Head of caudate nucleus (tissue), 42 donors: ENCODE results near the gene AGT.

ENCODE experiments used
- DNase-seq, 42 donors: peaks; one replicate each; pipeline versions ENCODE4 v3.0.0 to v3.0.0-alpha.2; 2020 to 2021; ENCODE audit warnings: mixed read lengths in 7 of 42
- intact Hi-C: fragments of 100-400 bp; cut with DNase I; formaldehyde crosslinking; loops from one replicate; pipeline ENCODE4 v1.15.0; 2022

AGT gene

GRCh38 chr1:230713915-230714764 is at the start of gene AGT:
Gene AGT, minus strand, starts transcription at chr1:230714122. Its CDS starts 3,299 bp downstream, at chr1:230710823.
- intact Hi-C loops = loop anchor here (5.0 kb wide), 2 partner anchors 38 to 72 kb away; partner anchors contain the start of gene COG2
- DNase-seq = peak; percentile 48 to 93 (median 82)

- DNase-seq = no peak
- intact Hi-C loops = no loop called here
Observed at GRCh38 chr1:230761443-230762167, 47.7 kb upstream of the AGT start.

GRCh38 chr1:230760360-230760827 is 46.5 kb upstream of the AGT start:
- intact Hi-C loops = no loop called here
- no peak for DNase-seq

- intact Hi-C loops = no loop called here
- no peak for DNase-seq
Observed at GRCh38 chr1:230759369-230760065, 45.6 kb upstream of the AGT start.

- no peak for DNase-seq
- intact Hi-C loops = no loop called here
Observed at GRCh38 chr1:230758709-230759368, 44.9 kb upstream of the AGT start.

DNA sequence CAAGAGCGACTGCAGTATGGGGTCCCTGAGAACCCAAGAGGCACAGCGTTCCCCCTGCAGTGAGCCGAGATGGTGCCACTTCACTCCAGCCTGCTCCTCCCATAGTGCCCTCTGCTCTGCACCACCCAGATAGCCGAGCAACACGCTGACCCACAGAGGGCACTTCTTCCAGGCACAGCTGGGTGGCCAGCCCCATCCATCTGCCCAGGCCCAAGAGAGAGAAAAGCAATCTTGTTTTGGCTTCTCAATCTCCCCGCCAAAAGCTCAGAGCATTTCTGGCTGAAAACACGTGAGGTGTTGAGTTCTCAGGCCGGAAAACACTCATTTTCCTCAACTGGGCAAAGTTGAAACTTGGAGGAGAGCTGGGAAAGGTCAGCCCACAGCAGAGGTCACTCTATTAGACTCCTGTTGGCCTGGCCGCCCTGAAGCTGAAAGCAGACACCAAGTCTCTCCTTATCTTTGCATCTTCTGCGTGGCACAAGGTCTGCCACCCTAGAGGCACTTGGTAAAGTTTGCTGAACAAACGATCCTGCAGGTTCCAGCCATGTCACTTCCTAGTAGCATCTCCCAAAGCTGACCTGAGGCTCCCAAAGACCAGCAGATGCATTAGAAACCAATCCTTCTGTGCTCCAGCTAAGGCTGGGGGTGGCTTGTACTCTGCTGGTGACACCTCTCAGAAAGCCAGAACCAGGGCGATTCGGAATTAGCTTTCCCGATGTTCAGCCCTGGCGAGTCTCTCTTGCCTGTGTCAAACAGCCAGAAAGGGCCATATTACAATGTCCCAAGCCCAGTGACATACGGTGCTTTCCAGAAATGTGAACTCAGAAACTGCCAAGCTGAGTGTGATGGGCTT is 44.2 kb upstream of the AGT start:
- intact Hi-C loops = no loop called here

DNA sequence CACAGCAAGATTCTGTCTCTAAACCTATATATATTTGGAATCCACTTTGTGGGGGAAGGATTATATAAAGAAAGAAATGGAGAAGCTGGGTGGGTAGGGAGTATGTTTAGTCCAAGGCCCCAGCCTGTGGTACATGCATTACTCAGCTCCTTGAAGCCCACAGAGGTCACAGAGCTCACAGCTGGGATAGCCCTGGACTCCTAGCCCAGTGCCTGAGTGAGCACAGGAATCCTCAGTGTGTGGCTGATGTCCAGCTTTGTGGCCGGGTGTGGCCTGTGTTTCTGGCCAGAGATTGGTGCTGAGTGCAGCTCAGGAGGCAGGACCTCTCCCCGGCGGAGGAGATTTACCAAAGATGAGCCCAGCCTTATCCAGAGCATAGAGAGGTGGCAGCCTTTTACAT is 40.9 kb upstream of the AGT start:
- no peak for DNase-seq
- intact Hi-C loops = loop anchor here (5.0 kb wide), 1 partner anchor 42 kb away; the partner anchor contains the start of gene AGT

More for the DNA sequence above, 44.2 kb upstream of the AGT start:
- no peak for DNase-seq

DNA sequence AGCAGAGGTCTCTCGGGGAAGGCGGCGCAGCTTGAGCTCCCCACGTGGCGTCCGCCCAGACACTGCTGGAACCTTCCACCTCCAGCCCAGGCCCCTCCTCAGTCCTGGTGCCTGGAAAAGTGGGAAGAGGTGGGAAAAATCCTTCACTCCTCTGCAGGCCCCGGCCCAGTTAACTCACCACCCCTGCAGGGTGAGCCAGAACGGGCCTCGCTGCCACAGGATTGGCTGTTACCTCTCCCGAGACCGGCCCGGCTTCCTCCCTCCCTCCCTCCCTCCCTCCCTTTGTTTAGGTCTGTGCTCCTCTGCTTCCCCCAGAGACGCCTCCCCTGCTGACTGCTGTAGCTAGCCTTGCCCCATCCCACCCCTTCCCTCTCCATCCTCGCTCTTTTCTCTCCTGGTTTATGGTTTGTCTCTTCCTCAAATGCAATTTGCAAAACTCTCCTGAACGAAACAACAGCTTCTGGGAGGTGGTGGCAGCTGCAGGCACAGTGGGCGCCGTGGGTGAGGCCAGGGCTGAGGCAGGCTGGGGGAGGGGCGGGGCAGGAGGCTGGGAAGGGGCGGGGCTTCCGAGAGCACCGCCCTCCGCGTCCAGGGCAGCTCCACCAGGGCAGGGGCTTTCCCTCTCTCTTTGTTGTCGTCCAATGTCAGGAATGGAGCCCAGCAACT is 39.8 kb upstream of the AGT start:
- DNase-seq = peak in 29 of 42 donors; percentile 17 to 79 (median 55)
- intact Hi-C loops = loop anchor here (5.0 kb wide), 1 partner anchor 41 kb away; the partner anchor contains the start of gene AGT

GRCh38 chr1:230753191-230753585 is 39.3 kb upstream of the AGT start:
- no peak for DNase-seq
- intact Hi-C loops = loop anchor here (5.0 kb wide), 1 partner anchor 41 kb away; the partner anchor contains the start of gene AGT

- intact Hi-C loops = loop anchor here (5.0 kb wide), 1 partner anchor 40 kb away; the partner anchor contains the start of gene AGT
- DNase-seq = peak; percentile 80 to 94 (median 88)
Observed at GRCh38 chr1:230752407-230752806, 38.5 kb upstream of the AGT start.

GRCh38 chr1:230750986-230751625 is 37.2 kb upstream of the AGT start:
- no peak for DNase-seq
- intact Hi-C loops = loop anchor here (5.0 kb wide), 1 partner anchor 39 kb away; the partner anchor contains the start of gene AGT

- intact Hi-C loops = loop anchor here (5.0 kb wide), 1 partner anchor 38 kb away; the partner anchor contains the start of gene AGT
- DNase-seq = no peak
Observed at GRCh38 chr1:230750576-230750975, 36.7 kb upstream of the AGT start.

GRCh38 chr1:230749635-230750034 is 35.7 kb upstream of the AGT start:
- intact Hi-C loops = loop anchor here (5.0 kb wide), 1 partner anchor 37 kb away; the partner anchor contains the start of gene AGT
- no peak for DNase-seq

DNA sequence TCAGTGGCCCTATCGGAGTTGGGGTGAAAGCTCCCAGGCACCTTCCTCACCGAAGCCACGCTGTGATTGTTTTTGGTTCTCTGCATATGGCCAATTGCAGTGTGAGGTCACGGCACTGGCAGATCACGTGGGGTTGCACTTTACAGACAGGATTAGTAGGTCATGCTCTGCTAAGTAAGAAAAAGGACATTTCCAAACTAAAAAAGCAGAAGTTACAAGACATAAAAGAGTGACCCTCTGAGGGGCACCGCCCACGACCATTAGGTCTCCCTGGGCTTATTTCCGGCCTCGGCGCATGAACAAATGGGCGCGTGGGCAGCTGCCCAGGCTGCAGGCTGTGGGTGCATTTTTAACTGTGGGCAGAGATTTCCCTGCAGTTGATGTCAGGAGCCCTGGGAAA is 35.2 kb upstream of the AGT start:
- no peak for DNase-seq
- intact Hi-C loops = no loop called here

DNA sequence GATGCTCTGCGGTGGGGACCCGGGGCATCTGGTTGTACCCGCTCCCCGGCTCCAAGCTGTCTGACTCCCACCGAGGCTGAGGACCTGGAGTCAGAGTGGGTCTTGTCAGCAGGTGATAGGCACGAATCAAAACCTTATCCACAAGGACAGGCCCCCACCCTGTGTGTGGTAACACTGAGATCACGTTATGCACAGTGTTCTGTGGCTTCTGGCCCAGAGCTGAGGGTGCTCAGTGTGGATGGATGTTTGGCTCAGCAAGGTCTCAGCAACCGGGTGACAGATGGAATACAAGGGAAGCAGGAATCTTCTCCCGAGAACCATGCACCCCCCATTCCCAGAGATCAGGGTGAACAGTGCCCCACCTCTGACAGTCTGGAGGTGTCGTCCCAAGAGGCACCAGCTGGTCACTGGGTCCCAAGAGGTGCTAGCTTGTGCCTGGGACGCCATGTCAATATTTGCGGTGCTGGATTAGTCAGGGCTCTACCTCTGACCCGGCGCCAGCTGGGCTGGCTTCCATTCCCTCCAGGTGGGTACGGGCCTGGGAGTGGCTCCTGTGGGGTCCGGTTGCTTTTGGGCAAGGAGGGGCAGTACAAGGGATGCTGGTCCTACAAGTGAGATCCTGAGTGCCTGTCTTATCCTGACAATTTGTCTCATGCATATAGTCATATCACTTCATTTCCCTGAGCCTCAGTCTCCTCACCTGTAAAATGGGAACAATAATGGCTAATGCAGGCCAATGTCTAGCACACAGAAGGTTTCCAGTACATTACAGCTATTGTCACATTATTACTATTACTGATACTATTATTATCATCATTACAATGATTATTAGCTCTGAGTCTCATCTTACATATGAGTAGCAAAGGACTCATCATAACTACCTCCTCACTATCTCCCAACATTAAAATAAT is 34.2 kb upstream of the AGT start:
- no peak for DNase-seq
- intact Hi-C loops = no loop called here
